Inferior parietal cortex (tissue), 1 donor: ENCODE results near the gene CYP2B6.
"Not testable (repeated sequence)": the region's sequence is repeated elsewhere in the genome, so short reads cannot be mapped to it uniquely, and the experiment has no call there.

Experiments
- DNase-seq: peaks from one replicate; pipeline ENCODE4 v3.0.0-alpha.2; 2016; ENCODE audit errors: extremely low spot score

Gene CYP2B6

DNA sequence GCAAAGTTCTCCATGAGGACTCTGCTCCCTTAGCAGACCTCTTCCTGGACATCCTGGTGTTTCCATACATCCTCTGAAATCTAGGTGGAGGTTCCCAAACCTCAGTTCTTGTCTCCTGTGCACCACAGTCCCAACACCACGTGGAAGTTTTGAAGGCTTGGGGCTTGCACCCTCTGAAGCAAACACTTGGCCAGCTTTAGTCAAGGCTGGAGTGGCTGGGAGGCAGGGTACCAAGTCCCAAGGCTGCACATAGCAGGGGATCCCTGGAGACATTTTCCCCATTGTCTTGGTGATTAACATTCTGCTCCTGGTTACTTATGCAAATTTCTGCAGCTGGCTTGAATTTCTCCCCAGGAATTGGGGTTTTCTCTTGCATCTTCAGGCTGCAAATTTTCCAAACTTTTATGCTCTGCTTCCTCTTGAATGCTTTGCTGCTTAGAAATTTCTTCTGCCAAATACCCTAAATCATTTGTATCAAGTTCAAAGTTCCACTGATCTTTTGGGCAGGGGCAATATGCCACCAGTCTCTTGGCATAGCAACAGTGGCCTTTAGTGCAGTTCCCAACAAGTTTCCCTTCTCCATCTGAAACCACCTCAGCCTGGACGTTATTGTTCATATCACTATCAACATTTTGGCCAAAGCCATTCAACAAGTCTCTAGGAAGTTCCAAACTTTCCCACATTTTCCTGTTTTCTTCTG lies 10.2 kb upstream of the CYP2B6 start:
- DNase-seq = not testable (repeated sequence)

DNA sequence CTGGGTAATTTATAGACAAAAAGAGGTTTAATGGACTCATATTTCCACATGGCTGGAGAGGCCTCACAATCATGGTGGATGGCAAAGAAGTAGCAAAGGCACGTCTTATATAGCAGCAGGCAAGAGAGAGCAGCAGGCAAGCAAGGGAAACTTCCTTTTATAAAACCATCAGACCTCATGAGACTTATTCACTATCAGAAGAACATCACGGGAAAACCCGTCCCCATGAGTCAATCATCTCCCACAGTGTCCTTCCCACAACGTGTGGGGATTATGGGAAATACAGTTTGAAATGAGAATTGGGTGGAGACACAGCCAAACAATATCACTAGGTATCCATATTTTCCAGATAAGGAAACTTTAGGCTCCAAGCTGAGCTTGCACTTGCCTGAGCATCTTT lies 9.5 kb upstream of the CYP2B6 start:
- no peak for DNase-seq

DNA sequence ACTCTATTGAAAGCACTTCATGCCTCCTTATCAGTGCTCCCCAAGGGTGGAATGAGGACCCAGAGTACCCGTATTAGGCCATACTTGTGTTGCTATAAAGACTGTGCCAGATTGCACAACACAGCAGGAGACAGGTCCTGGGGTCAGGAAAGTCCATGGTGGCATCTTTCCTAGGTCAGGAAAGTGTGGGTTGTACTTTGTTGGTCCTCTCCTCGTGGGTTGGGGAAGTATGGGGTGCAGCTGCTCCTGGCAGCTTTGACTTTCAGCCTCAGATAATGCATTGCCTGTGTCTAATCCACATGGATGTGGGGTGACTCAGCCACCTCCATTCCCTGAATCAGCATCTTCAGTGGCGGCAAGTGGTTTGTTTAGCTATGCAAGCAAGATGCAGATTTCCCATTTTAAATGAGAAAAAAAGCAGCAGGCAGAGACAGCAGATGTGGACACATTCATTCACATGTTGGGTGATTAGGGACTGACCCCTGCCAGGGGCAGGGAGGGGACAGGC lies 8.4 kb upstream of the CYP2B6 start:
- DNase-seq = no peak

DNA sequence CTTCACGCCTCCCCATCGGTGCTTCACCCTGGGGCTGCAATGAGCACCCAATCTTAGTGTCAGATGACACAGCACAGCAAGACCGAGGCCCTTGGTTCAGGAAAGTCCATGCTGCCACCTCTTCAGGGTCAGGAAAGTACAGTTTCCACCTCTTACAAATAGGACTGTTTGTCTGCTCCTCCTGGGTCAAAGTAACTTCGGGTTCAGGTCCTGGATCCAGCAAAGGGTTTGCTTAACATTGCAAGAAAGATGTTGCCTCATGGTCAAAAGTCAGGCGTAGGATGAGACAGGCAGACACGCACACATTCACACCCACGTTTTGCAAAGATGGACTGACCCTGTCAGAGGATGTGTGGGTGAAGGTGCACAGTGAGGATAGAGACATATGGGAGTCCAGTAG lies 1.6 kb upstream of the CYP2B6 start:
- DNase-seq = no peak

DNA sequence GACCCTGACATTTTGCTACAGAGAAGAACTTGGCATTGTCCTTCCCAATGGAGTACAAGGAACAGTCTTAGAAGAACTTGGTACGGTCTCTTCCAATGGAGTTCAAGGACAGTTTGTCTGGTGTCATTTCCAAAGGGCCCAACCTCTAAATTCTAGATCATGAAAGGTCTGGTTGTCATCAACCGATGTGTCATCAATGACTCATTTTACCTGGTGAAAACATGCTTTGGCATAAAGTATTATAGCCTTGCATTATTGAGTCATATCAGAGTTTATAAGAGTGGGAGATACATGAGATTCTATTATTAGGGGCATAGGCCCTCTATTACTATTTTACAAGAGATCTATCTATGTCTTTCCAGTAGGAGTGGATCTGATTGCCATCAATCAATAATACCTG lies 4.3 kb downstream of the CYP2B6 start:
- DNase-seq = no peak

DNA sequence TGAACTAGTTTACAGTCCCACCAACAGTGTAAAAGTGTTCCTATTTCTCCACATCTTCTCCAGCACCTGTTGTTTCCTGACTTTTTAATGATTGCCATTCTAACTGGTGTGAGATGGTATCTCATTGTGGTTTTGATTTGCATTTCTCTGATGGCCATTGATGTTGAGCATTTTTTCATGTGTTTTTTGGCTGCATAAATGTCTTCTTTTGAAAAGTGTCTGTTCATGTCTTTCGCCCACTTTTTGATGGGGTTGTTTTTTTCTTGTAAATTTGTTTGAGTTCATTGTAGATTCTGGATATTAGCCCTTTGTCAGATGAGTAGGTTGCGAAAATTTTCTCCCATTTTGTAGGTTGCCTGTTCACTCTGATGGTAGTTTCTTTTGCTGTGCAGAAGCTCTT lies 7.9 kb downstream of the CYP2B6 start:
- DNase-seq = not testable (repeated sequence)

DNA sequence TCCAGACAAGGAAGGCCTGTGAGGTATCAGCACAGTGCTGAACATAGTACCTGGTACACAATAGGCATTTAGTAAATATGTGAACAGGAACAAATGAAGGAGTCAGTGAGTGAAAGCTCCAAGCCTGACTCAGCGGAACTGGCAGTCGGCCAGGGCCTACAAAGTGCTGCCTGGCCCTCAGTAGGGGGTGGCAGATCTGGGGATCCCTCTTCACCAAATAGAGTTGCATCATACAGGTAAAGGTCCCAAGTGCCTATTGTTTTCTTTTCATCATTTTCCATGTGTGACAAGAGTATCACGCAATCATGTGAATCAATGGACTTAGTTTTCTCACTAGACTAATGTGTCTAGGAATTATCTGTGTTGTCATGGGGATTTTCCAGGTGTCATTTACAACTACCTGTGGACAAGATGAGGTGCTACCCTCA lies 9.2 kb downstream of the CYP2B6 start:
- DNase-seq = no peak

DNA sequence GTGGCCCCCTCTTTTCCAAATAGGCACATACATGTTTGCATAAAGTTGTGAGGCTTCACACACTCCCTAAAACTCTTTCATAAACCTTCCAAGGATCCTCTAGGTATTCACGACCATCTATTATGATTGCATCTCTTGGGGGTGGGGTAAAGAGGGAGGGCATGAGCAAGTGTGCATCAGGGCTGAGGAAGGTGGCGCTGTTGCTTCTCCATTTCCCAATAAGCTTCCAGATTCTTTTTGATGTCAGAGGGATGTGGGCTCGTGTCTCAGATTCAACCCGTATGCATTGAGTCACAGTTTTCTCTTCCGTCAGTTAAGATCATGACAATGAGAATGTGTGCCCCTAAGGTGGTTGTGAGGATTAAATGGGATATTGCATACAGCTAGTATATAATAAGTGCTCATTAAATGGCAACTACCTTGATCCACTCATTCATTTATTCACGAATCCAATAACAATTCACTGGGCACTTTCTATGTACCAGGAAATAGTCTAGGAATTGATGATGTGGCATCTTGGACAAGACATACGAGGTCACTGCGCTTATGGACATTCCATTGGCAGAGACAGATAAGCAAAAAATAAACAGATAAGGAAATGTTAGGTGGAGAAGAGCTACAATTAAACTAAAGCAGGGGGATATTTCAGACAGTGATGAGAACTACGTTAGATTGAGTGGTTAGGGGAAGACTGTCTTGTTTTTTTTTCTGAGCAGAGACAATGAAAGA lies 10.3 kb downstream of the CYP2B6 start:
- no peak for DNase-seq

DNA sequence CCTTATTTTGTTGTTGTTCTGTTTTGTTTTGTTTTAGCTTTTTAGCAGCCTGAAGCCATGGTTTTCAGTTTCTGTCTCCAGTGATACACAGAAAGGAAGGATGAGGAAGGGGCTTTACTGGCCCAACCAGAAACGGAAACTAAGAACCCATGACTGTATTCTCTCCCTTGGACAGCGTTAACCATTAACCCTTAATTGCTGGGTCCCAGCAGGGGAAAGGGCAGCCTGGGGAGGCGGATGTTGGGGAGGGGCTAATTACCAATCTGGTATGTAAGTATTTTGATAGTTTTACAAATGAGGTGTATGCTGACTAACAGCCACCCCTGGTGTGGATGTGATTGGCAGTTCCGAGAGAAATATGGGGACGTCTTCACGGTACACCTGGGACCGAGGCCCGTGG lies 12.6 kb downstream of the CYP2B6 start:
- not testable (repeated sequence) for DNase-seq

DNA sequence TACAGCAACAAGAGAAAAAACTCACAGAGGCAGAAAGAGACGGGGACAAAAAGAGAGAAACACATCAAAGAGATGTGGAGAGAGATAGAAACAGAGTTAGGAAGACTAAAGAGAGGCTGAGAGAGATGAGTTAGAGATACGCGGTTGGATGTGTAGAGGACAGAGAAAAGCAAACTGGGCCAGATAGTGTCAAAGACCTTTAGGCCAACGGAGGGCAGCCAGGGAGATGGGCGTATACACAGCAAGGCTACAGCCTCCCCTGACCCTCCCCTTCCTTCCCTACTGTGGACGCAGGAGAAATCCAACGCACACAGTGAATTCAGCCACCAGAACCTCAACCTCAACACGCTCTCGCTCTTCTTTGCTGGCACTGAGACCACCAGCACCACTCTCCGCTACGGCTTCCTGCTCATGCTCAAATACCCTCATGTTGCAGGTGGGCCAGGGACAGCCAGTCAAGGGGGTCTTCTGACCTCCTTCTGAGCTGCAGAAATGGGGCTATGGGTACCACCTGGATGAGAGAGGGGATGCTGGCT lies 18.7 kb downstream of the CYP2B6 start:
- DNase-seq = no peak

DNA sequence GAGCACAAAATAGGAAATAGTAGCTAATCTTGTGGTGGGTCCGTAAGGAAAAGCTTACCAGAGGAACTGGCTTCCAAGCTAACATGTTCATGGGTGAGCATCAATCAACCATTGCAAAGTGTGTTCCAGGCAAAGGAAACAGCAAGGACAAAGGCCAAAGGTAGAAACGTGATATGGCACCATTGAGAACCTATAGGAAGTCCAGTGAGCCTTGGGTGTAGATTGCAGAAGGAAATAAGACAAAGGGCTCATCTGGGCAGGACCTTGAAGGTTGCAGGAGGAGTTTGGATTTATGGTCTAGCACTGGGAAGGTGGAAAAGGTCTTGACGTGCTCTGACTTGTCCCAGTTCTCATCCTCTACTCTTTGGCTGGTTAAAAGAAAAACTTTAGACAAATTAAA lies 22.3 kb downstream of the CYP2B6 start:
- DNase-seq = no peak

DNA sequence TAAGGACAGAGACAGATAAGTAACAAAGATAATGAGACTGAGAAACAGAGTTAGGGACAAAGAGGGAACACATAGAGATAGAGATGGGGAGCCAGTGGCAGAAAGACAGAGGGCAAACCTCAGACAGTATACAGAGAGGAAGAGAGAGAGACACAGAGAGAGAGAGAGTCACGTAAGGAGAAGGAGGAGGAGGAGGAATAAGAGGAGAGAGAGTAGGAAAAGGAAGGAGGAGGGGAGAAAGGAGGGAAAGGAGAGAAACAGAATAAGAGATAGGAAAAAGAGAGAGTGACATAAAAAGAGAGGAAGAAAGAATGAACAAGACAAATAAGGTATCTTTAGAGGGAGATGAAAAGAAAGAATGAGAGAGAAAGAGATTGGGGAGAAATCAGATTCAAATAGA lies 23.6 kb downstream of the CYP2B6 start:
- DNase-seq = no peak

DNA sequence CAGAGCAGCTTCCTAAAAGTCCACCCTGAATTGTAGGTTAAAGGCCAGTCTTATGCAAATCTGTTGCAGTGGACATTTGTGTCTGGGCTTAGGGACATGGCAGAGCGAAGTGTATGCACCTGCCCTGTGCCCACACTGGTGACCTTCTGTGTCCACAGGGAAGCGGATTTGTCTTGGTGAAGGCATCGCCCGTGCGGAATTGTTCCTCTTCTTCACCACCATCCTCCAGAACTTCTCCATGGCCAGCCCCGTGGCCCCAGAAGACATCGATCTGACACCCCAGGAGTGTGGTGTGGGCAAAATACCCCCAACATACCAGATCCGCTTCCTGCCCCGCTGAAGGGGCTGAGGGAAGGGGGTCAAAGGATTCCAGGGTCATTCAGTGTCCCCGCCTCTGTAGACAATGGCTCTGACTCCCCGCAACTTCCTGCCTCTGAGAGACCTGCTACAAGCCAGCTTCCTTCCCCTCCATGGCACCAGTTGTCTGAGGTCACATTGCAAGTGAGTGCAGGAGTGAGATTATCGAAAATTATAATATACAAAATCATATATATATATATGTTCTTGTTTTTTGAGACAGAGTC lies 25.5 kb downstream of the CYP2B6 start:
- no peak for DNase-seq

DNA sequence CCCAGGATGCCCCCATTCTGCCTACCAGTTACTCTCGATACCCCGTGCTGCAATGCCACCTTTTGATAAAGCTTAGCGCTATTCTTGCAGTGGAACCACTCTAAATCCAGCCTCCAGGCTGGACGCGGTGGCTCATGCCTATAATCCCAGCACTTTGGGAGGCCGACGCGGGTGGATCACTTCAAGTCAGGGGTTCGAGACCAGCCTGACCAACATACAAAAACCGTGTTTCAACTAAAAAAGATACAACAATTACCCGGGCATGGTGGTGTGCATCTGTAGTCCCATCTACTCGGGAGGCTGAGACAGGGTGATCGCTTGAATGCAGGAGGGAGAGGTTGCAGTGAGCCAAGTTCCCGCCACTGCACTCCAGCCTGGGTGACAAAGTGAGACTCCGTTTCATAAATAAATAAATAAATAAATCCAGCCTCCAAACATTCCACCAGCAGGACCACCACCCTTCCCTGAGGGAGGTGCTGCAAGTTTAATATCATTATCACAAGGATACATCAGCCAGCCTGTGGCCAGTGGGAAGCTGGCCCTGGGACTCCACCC lies 27.7 kb downstream of the CYP2B6 start:
- DNase-seq = no peak

DNA sequence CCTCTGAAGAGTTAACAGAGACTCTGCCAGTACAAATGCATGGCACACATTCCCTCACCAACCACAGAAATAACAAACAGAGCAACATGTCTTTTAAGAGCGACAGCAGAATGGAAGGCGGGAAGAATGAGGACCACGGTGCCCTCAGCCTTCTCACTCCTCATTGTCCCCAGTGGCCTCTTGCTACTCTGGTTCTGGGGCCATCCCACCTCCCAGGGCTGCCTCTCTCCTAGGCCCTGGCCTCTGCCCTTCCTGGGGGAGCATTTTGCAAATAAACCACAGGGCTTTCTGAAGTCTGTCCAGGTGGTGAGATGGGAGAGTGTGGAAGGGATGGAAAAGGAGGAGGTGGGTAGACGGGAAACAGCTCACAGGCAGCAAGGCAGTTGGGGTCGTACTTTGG lies 28.3 kb downstream of the CYP2B6 start:
- no peak for DNase-seq

DNA sequence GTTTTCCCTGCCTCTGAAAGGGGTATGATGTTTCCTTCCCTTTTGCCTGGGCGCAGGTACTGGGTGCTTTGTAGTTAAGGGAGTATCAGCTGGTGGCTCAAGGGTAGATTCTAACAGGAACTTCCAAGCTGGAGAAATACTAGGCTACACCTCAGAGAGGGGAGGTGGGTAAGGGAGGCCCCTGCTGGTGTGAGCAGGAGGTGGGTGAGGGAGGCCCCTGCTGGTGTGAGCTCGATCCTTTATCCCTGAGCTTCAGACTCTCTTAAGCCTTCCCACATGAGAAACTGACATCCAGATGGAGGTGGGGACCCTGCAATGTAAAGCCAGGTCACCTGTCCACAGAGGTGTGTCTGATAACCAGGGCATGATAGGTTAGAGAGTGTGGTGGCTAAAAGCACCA lies 32.1 kb downstream of the CYP2B6 start:
- DNase-seq = no peak

DNA sequence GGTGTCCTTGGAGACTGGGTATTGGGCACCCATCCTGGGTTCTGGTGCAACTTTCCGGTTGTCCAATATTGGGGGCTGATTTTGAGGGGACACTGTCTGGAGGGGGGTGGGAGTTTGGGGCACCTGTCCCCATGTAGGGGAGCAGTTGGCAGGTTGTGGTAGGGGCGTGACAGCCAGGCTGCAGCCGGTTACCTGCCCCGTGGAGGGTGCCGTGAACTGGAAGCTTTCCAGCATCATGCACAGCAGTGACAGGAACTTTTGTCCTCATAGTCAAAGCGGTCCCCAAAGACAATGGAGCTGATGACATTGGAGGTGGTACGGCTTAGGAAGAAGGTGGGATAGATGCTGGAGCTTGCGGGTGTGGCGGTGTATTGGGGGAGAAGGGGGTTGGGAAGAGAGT lies 34.3 kb downstream of the CYP2B6 start:
- no peak for DNase-seq

DNA sequence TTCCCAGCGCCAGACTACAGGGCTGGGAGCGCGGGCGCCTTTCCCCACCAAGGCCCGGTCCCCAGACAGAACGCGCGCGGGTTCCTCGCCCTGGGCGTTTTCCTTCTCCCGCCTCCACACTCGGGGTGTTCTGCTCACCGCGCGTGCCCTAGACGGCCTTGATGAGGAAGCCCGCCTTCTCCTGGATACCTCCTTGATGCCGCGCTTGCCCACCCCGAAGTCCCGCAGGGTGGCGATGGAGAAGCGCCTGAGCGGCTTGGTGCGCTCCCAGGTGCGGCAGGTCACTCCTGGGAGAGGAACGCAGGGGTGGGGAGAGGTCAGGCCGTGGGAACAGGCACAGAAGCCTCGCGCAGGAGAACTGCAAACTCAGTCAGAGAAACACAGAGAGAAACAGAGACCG lies 34.8 kb downstream of the CYP2B6 start:
- no peak for DNase-seq

DNA sequence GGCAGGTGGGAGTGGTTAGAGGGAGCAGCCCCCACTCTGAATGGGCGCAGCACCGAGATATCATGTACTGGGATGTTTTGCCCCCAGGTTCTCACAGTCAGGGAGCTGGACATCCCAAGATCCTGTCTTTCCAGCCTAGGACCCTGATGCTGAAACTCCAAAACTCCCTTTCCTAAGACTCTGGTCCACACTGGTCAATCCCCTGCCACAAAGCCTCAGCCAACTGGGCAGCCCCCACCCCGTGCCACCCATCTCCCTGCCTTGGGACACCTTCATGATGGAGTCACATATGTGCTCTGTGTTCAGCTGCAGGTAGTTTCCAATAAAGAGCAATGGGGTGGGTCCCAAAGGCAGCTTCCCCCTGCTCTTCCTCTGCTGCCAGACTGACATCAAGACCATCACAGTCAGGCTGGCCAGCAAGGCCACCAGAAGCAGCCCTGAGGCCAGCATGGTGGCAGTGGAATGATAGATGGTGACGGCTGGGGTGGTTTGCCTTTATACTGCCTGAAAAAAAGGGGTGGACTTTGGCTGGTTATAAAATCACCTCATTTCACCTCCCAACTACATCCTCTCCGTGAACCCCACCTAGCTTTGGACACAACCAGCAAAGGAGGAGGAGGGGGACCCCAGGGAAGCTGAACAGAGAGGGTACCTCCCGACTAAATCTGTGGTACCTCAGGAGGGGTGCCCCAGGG lies 36.3 kb downstream of the CYP2B6 start:
- DNase-seq = no peak

DNA sequence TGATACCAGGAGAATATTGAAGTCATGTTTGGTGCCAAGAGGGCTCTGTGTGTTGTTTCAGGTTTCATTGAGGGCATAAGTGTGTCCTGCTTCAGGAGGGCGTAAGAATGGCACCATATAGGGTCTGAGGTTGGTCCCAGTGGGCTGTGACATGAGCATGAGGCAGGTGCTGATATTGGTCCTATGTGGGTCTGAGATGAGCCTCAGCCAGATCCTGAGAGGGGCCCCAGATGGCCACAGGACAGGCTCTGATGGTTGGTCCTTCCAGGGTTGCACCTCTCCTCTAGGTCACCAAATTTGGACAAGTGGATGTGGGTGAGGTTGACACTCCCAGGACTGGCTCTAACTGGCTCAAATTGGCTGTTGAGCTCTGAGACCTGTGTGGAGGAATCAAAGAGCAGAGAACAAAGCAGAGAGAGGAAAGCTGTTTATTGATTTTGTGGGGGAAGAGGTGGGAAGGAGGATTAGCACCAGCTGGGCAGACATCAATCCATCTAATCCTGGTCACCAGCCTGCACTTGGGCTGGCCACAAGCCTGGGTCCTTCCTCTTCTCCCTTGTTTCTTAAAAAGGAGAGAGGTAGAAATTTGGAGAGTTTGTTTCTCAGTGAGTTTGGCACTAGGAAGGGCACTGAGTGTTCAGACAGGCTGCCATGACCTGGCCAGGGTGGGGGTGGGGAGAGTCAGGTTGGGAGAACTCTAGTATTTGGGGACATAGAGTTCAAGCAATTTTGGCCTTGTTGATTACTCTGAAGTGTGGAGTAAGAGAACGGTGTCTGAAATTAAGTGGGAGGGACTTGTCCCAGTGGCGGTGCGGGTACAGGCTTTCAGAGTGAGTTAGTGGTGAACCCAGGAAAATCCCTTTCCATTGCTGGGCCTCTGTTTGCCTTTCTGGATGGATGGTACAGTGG lies 38.7 kb downstream of the CYP2B6 start:
- no peak for DNase-seq

DNA sequence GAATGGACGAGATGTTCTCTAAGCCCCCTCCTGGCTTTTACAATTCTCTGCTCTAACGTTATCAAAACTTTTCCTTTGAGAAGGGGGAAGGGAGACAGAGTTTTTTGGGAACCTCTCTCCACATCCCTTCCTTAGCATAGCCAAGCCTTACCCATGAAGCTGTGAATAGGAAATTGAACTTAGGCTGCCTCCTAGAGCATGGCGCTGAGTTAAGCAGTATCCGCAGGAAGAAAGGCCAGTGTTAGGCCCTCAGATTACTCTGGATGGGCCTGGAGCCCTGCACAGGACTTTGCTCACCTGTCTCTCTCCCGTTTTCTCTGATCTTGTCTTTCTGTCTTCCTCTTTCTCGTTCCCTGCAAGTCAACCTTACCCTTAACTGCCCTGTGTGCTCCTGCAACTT lies 39.6 kb downstream of the CYP2B6 start:
- no peak for DNase-seq
